GM19025 (cell line): ENCODE results near the gene SUPT7L.
"Not testable (repeated sequence)": the region's sequence is repeated elsewhere in the genome, so short reads cannot be mapped to it uniquely, and the experiment has no call there.

Experiments
- ATAC-seq: cut with Tn5 transposase; IDR thresholded peaks from one replicate; pipeline ENCODE4 v1.9.1; 2021; ENCODE audit warnings: mild to moderate bottlenecking, low read depth, moderate library complexity; ENCODE audit not compliant: unreplicated experiment

SUPT7L gene

GRCh38 chr2:27640722-27641245, 22.6 kb downstream of the SUPT7L start:
- ATAC-seq, result no peak

DNA sequence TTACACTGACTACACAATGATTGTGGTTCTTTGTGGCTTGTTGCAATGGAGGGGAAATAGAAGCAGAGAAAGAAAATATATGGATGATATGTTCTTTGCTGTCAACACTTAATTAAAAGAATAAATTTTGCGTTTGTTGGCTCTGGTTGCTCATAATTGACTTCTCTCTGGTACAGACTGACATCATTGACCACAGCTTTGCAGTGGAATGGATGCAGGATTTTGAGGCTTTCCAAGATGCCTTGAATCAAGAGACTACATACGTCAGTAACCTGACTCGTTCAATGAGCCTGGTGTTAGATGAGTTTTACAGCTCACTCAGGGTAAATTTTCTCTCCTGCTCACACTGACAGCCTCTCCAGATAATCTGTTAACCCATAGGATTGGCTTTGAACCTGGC, 24.7 kb downstream of the SUPT7L start:
- ATAC-seq, result no peak

GRCh38 chr2:27638037-27638637, 25.3 kb downstream of the SUPT7L start:
- ATAC-seq, result no peak

DNA sequence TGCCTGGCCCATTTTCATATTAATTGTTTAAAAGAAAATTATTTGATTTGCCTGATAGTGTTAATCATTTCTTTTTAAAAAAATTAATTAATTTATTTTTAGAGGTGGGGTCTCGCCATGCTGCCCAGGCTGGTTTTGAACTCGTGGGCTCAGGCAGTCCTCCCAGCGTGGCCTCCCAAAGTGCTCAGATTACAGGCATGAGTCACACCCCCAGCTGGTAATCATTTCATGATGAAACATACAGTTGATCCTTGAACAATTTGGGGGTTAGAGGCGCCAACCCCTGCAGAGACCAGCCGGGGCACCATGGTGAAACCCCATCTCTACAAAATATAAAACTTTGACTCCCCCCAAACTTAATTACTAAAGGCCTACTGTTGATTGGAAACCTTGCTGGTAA, 26.6 kb downstream of the SUPT7L start:
- ATAC-seq, result no peak

DNA sequence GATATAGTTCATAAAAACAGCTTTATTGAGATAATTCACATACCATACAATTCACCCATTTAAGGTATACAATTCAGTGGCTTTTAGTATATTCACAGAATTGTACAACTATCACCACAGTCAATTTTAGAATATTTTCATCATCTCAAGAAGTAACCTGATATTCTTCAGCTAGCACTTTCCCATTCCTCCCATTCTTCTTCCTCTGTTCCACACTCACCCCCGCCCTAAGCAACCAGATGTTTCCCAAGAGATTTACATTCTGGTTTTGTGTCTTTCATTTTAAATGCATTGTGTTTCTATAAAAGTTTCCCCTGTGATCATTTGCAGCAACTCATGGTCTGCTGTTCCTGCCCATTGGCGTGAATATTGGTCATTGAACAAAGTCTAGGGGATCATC, 29.1 kb downstream of the SUPT7L start:
- ATAC-seq, result no peak

DNA sequence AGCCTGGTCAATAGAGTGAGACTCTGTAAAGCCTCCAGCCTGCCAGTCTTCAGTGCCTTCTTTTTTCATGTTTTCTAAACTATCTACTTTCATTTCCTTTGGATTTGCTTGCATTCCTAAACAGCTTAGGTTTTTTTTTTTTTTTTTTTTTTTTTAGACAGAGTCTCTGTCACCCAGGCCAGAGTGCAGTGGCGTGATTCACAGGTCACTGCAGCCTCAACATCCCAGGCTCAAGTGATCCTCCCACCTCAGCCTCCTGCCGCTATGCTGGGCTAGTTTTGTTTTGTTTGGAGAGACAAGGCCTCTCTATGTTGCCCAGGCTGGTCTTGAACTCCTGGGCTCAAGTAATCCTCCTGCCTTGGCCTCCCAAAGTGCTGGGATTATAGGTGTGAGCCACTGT, 33.2 kb downstream of the SUPT7L start:
- not testable (repeated sequence) for ATAC-seq

DNA sequence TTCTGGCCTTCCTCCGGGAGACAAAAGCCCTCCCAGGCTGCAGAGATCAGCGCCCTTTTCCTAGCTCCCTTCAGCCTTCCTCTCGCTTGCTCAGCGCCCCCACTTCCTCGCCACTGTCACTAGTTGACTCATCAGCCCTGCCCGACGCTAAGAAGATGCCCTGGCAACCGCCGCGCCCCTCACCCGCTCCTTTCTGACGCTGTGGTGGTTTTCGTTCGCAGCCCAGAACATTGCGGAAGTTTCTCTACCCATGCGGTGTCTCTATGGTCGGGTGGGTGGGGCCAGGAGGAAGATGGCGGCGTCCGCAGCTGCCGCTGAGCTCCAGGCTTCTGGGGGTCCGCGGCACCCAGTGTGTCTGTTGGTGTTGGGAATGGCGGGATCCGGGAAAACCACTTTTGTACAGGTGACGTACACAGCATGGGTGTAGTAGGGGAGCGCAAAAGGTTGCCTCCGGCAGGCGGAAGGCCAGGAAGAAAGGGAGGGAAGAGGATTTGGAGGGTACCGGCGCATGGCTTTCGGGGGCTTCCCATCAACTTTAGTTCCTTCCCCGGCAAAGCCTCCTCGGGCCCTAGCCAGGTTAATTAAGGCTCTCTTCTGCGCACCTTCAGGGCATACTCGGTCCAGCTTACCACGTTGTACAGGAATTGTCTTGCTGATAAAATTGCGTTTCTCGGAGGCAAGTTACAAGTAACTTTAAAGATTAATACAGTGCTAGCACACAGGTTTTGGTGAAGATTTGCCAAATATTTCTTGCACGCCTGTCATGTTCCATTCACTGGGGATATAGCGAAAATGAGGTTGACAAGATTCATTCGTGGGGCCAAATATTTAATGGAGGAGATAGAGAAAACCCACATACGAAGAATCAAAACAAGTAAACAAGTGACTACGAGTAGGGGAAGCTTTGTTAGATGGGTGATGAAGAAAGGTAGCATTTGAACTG, 34.4 kb downstream of the SUPT7L start, which contains the start of the genes CCDC121 and GPN1:
TSS of gene CCDC121 (minus strand) at position 246 of the 943 bp plus-strand sequence. CDS start 1,213 bp downstream, outside the sequence.
TSS of gene GPN1 (plus strand) at position 284 of the 943 bp plus-strand sequence. CDS start at position 293, 9 bp downstream.
- ATAC-seq, result peak; percentile 98

DNA sequence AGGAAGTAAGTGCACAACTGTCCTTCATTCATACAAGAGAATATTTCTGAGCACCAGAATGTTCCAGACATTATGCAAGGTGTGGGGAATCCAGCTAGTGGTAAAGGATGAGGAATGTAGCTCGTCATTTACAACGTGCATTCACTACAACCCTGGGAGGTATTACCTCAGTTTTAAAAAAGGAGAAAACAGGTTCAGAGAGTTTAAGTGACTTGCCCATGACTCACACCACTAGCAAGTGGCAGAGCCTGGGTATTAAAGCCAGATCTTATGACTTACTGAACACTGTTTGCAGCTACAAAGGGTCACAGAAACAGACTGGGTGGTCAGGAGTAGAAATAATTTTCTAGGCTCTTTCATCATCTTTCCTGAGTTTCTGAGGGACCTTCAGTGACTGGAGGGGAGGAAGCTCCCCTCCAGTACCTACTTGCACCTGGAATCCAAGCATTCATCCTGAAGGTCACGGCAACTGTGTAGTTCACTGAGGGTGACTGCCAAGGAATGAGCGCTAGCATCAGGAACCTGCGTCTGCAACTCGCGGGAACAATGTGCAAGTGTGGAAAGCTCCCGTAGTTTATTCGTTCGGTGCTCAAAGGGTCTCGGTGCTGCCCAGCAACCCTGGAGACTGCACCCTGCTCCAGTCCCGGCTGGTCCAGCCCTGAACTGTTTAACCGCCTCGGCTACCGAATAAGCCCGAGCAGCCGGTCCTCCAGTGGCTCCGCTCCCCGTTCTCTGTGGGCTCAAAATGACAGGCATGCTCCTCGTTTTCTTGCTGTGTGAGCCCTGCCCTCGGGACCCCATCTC, 35.2 kb downstream of the SUPT7L start:
- ATAC-seq, result peak; percentile 11

DNA sequence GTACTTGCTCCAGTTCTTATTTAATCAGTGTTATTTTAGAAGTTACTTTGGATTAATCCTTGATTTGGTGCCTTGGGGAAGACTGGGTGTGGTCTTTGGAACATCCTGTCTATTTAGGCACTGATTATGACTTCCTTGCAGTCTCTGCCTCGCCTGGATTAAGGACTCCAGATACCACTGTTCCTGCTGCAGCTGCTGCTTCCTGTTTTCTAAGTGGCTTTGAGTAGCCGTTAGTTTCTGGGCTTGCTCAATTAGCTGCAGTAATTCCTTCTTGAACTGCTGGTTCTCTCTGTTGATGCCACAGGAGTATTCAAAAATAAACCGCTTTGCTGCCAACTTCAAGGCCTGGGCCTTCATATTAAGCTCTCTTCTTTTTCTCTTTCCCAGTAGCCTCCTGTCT, 36.5 kb downstream of the SUPT7L start:
- not testable (repeated sequence) for ATAC-seq

DNA sequence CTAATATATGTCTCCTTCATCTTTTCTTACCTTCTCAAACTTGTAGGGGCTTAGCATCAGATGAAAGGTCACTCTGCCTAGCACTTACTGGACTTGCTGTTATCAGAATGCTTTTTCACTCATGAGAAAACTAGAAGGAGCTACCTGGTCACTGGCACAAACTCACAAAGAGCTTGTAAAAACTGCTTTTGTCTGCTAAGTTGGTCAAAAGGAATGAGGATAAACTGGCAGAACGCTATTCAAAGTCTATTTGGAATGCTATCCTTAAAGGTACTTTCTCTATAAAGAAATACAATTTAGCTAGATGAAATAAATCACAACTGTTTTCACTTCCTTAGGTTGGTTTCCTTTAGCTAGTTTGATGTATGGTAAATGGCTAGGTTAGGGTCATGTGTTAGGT, 37.1 kb downstream of the SUPT7L start:
- ATAC-seq, result not testable (repeated sequence)

DNA sequence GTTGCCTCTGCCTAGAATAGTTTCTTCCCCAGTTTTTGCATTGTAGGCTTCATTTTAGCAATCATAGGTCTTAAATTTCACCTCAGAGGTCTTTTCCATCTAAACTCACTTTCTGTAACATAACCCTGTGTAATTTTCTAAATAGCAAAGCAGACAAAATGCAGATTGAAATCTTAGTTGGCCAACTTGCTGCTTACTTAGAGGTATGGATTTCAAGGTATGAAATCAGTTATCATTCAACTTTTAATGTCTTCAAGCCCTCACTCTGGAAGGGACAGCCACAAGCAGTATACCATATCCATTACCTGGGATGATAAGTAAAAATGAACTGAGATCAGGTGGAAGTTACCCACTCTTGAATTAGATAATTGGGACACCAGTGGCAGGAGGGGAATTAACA, 38.5 kb downstream of the SUPT7L start:
- ATAC-seq, result no peak

DNA sequence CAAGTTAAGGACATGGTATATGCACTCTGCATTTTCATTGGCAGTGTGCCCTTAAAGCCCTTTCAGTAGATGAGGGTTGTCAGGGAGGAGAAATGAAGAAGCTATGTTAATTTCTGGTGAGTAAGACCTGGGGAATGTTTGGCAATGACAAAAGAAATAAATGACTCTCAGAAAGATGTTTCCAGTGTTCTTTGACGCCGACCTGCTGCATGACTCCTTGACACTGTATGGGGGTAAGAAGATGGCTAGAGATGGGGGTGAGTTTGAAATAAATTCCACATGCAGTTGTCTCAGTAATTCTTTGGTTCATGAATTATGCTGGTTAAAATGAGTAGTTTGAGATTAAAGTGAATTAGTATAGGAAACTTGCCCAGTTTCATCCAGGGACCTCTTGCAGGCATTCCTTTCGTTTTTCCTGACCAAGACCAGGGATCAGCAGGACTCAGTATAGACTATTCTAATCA, 40.5 kb downstream of the SUPT7L start:
- no peak for ATAC-seq

- ATAC-seq, result no peak
These were observed 41.9 kb downstream of the SUPT7L start for GRCh38 chr2:27621524-27621923.

- ATAC-seq, result no peak
These were observed 48.1 kb downstream of the SUPT7L start for GRCh38 chr2:27615316-27615715.

- ATAC-seq, result no peak
These were observed 49.4 kb downstream of the SUPT7L start for GRCh38 chr2:27613985-27614384.

DNA sequence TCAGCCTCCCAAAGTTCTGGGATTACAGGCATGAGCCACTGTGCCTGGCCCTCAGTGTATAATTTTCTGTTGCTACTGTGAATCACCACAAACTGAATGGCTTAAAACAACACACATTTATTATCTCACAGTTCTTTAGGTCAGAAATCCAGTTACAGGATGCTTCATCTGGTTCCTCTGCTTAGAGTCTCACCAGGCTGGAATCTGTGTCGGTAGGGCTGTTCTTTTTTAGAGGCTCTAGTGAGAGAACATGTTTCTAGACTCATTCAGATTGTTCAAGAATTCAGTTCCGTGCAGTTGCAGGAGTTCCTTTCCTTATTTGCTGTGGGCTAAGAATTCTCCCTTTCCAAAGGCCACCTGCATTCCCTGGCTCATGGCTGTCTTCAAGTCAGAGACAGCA, 56.8 kb downstream of the SUPT7L start:
- ATAC-seq, result no peak
